C4-2B (cell line): ENCODE data around the gene ARHGEF25.

ENCODE experiments used
- CTCF ChIP-seq: fragments of 450-650 bp; conservative IDR thresholded peaks from 2 replicates; pipeline ENCODE4 v1.5.1; 2017; ENCODE audit warnings: mild to moderate bottlenecking
- ZFX ChIP-seq: fragments of 450-650 bp; IDR thresholded peaks from 2 replicates; pipeline ENCODE4 v1.6.1; 2017

- TF ChIP-seq CTCF (no peak), ZFX (no peak)
Observed at GRCh38 chr12:57614948-57615500, 3.8 kb downstream of the ARHGEF25 start.
